ENCODE results near the gene INPP5D. TPM values are rescaled to one million over a fixed set of nuclear protein-coding genes. Genes with fewer than 3 reads are reported as not detected.

INPP5D gene
- total and polyA plus RNA-seq, 3 experiments from 2014 or later = 49.3 to 146 (median 51.0) TPM

DNA sequence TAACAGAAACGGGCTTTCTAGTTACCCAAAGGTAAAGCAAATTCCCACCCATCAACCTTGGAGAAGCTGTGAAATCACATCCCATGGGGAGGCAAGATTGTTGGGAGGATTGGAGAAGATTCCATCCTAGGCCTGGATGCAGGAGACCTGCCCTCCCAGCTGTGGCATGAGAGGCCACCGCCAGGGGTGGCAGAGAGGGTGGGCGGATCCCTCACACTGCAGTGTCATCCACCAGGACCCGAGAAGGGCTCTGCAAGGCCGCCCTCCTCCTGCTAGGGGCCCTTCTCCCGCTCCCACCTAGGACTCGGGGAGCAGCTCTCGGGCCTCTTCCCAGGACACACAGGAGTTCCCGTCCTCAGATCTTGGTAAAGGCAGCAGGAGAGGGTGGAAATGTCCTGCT is 175.8 kb downstream of the INPP5D start:
- no peak for DNase-seq
- Mint-ChIP-seq H3K4me1 (peaks cover 54 to 62% (median 57%) of the 10 kb centered on the region in 3 donors), H3K27me3 (no peaks in the 10 kb centered on the region), H3K36me3 (peaks cover 0 to 4% (median 2%) of the 10 kb centered on the region in 3 donors), H3K9me3 (no peaks in the 10 kb centered on the region), H3K27ac (no peak overlapping the region), H3K4me3 (no peak overlapping the region)
- Histone ChIP-seq H3K4me1 (ENCODE audit: insufficient read depth, low read length) (peaks cover 45% of the 10 kb centered on the region), H3K27ac (ENCODE audit: low read depth, low read length) (no peak overlapping the region), H3K4me3 (ENCODE audit: low read length) (no peak overlapping the region), H3K9me3 (ENCODE audit: low read length) (no peaks in the 10 kb centered on the region), H3K36me3 (ENCODE audit: insufficient read depth, low read length) (no peaks in the 10 kb centered on the region), H3K27me3 (ENCODE audit: insufficient read depth, low read length, poor library complexity, severe bottlenecking) (no peaks in the 10 kb centered on the region)
- ChIA-PET POLR2A (interaction anchor here (1.3 kb wide), 1 partner anchor 11 kb away, joined by 4 read pairs; no protein-coding TSS in a partner anchor), CTCF (interaction anchor here (1.5 kb wide), 1 partner anchor 181 kb away, joined by 3 read pairs; no protein-coding TSS in a partner anchor)

DNA sequence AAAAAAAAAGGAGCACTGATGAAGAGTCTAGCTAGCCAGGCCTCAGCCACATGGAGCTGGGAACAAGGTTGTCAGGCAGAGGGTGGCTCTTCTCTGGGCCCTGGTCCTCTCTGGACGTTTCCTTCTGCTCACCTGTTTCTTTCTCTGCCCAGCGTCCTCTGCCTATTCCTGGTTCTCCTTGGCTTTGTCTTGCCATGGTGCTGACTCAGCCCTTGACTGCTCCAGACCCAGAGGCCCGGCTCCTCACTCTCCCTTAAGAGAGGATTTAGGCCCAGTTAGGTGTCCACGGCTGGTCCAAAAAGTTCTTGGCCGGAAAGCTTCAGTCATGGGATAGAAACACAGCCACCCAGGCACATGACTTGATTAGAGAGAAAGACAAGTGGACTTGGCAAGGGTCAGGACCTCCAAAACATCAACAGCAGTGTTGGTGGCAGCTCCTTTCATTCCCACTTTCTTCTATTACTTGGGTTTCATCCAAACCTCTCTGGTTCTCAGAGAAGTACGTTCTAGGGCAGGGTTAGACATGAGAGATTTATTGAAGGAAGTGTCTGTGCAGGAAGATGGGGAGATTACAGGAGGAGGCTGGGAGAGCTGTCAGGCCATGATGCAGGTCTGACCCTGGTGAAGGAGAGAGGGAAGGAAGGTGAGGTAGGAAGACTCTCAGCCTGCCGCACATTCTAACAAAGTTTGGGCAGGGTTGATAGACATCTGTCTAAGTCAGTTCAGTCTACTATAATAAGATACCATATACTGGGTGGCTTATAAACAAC is 176.9 kb downstream of the INPP5D start:
- H3K36me3 ChIP-seq (ENCODE audit: insufficient read depth, low read length) = no peaks in the 10 kb centered on the region
- no peak overlapping the region for H3K27ac ChIP-seq (ENCODE audit: low read depth, low read length)
- peaks cover 52% of the 10 kb centered on the region for H3K4me1 ChIP-seq (ENCODE audit: insufficient read depth, low read length)
- no peak for DNase-seq
- Mint-ChIP-seq H3K4me1 (peaks cover 60 to 69% (median 65%) of the 10 kb centered on the region in 3 donors), H3K27ac (peak overlapping the region in 5 of 8 donors; percentile 11 to 90 (median 32)), H3K9me3 (no peaks in the 10 kb centered on the region), H3K27me3 (no peaks in the 10 kb centered on the region), H3K36me3 (peaks cover 0 to 4% (median 2%) of the 10 kb centered on the region in 3 donors), H3K4me3 (peak overlapping the region in 3 of 7 donors; percentile 5 to 51 (median 16))
- ChIA-PET CTCF (interaction anchor here (1.5 kb wide), 1 partner anchor 182 kb away, joined by 3 read pairs; no protein-coding TSS in a partner anchor), POLR2A (interaction anchor here (1.3 kb wide), 1 partner anchor 12 kb away, joined by 4 read pairs; no protein-coding TSS in a partner anchor)
- H3K9me3 ChIP-seq (ENCODE audit: low read length) = no peaks in the 10 kb centered on the region
- no peaks in the 10 kb centered on the region for H3K27me3 ChIP-seq (ENCODE audit: insufficient read depth, low read length, poor library complexity, severe bottlenecking)
- H3K4me3 ChIP-seq (ENCODE audit: low read length) = no peak overlapping the region

DNA sequence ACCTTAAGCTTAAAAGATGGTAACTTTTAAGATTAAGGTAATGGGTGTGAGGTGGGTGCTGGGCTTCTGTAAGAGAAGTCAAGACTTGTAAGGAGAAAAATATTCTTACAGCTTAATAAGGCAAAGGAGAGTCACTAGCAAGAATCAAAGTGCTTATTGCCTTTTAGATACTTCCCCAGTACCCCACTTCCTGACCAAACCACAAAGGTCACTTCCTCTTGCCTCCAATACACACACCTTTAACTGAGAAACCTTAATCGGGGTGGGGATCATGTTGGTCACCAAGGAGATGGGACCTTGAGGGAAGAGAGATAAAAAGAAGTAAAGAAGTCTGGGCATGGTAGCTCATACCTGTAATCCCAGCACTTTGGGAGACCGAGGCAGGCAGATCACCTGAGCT is 180.8 kb downstream of the INPP5D start:
- H3K27me3 Mint-ChIP-seq = no peaks in the 10 kb centered on the region
- H3K4me3 Mint-ChIP-seq = peak overlapping the region; percentile 17 to 89 (median 73)
- DNase-seq = peak in 3 of 5 donors; percentile 15 to 53 (median 52)
- peaks cover 55 to 71% (median 63%) of the 10 kb centered on the region in 3 donors for H3K4me1 Mint-ChIP-seq
- H3K4me3 ChIP-seq (ENCODE audit: low read length) = peak overlapping the region; percentile 44
- POLR2A ChIA-PET = interaction anchor here (0.6 to 2.1 kb wide), 2 partner anchors 10 to 27 kb away, joined by 7 to 8 read pairs; no protein-coding TSS in a partner anchor
- H3K36me3 ChIP-seq (ENCODE audit: insufficient read depth, low read length) = no peaks in the 10 kb centered on the region
- H3K9me3 ChIP-seq (ENCODE audit: low read length) = no peaks in the 10 kb centered on the region
- peak overlapping the region; percentile 16 to 98 (median 73) for H3K27ac Mint-ChIP-seq
- H3K9me3 Mint-ChIP-seq = no peaks in the 10 kb centered on the region
- no peak overlapping the region for H3K27ac ChIP-seq (ENCODE audit: low read depth, low read length)
- peaks cover 48% of the 10 kb centered on the region for H3K4me1 ChIP-seq (ENCODE audit: insufficient read depth, low read length)
- CTCF ChIA-PET = interaction anchor here (0.8 to 3.4 kb wide), 7 partner anchors 10 to 187 kb away, joined by 3 to 26 read pairs (median 4); partner anchors contain the start of genes ATG16L1 and INPP5D
- no peaks in the 10 kb centered on the region for H3K27me3 ChIP-seq (ENCODE audit: insufficient read depth, low read length, poor library complexity, severe bottlenecking)
- H3K36me3 Mint-ChIP-seq = peaks cover 0 to 4% (median 2%) of the 10 kb centered on the region in 3 donors

DNA sequence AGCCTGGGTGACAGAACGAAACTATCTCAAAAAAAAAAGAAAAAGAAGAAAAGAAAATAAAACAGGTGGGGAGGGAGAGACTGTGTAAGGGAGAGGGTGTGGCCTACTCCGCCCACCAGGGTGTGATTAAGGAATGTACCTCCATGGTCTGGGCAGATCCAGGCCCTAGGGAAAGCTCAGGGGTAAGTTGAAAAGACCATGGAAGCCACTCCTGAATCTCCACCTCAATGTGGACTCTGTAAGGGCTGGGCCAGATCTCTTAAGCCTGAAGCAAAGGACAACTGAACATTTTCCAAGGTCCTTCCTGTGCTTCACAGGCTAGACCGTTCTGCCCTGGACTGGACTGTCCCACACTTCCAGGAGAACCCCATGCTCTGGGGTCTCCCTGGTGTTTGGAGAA is 181.7 kb downstream of the INPP5D start:
- H3K27me3 Mint-ChIP-seq = no peaks in the 10 kb centered on the region
- H3K27me3 ChIP-seq (ENCODE audit: insufficient read depth, low read length, poor library complexity, severe bottlenecking) = no peaks in the 10 kb centered on the region
- peak overlapping the region in 5 of 7 donors; percentile 32 to 78 (median 34) for H3K4me3 Mint-ChIP-seq
- DNase-seq = no peak
- no peaks in the 10 kb centered on the region for H3K9me3 ChIP-seq (ENCODE audit: low read length)
- H3K9me3 Mint-ChIP-seq = no peaks in the 10 kb centered on the region
- H3K4me1 Mint-ChIP-seq = peaks cover 56 to 69% (median 66%) of the 10 kb centered on the region in 3 donors
- ChIA-PET POLR2A (interaction anchor here (2.1 kb wide), 1 partner anchor 26 kb away, joined by 7 read pairs; no protein-coding TSS in a partner anchor), CTCF (interaction anchor here (2.0 to 3.4 kb wide), 2 partner anchors 9 to 187 kb away, joined by 6 to 26 read pairs; partner anchors contain the start of gene ATG16L1)
- no peak overlapping the region for H3K27ac ChIP-seq (ENCODE audit: low read depth, low read length)
- H3K4me3 ChIP-seq (ENCODE audit: low read length) = no peak overlapping the region
- H3K4me1 ChIP-seq (ENCODE audit: insufficient read depth, low read length) = peaks cover 48% of the 10 kb centered on the region
- H3K36me3 Mint-ChIP-seq = peaks cover 0 to 4% (median 2%) of the 10 kb centered on the region in 3 donors
- peak overlapping the region in 6 of 8 donors; percentile 1 to 74 (median 60) for H3K27ac Mint-ChIP-seq
- no peaks in the 10 kb centered on the region for H3K36me3 ChIP-seq (ENCODE audit: insufficient read depth, low read length)

DNA sequence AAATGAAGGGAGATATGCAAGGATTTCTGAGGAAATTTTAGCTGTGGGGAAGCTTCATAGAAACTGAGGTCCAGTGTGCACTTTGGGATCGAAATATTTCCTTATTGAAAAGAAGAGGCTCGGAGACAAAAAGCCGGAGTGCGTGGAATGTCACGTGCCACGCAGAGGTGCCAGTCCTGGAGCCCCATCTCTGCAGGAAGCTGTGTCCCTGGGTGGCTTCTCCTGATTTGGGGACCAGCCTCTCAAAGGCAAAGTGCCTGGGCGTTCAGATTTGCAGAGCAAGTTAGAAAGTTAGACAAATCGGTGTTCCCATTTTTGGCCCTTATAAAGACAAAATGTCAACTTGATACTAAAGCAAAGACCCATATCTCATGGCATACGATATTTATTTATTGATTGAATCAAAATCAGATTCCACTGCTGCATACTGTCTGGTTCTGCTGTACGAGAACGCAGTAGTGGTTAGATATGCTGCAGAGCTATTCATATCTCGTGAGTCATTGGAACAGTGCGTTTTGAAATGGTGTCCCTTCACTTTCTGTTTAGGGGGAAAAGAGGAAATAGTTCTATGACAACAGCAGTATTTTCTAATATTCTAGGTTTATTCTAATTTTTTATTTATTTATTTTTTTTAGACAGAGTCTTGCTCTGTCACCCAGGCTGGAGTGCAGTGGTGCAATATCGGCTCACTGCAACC is 182.2 kb downstream of the INPP5D start:
- POLR2A ChIA-PET = interaction anchor here (0.6 kb wide), 1 partner anchor 140 kb away, joined by 10 read pairs; no protein-coding TSS in a partner anchor
- peaks cover 50% of the 10 kb centered on the region for H3K4me1 ChIP-seq (ENCODE audit: insufficient read depth, low read length)
- peaks cover 53 to 68% (median 66%) of the 10 kb centered on the region in 3 donors for H3K4me1 Mint-ChIP-seq

DNA sequence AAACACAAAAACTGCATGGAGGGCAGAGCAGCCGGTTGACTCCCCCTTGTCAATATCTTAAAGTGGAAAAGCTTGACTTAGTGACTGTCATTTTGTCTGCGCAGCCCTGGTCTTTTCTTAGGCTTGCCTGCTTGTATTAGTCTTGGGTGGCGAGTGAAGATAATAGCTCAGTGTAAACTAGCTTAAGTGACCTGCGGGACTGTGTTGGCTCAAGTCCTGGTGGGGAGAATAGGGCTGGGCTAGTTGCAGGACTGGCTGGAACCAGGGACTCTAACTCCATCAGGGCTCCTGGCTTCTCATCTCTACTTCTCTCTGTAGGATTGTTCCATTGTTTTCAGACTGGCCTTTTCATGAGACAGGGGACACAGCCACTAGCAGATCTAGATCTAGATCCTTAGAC is 183.2 kb downstream of the INPP5D start:
- H3K9me3 ChIP-seq (ENCODE audit: low read length) = no peaks in the 10 kb centered on the region
- peaks cover 49% of the 10 kb centered on the region for H3K4me1 ChIP-seq (ENCODE audit: insufficient read depth, low read length)
- Mint-ChIP-seq H3K27me3 (no peaks in the 10 kb centered on the region), H3K4me3 (no peak overlapping the region), H3K27ac (peak overlapping the region in 4 of 8 donors; percentile 2 to 76 (median 28)), H3K36me3 (peaks cover 0 to 4% (median 2%) of the 10 kb centered on the region in 3 donors), H3K4me1 (peaks cover 50 to 66% (median 63%) of the 10 kb centered on the region in 3 donors), H3K9me3 (no peaks in the 10 kb centered on the region)
- ChIA-PET POLR2A (no interaction called here), CTCF (interaction anchor here (0.9 to 1.6 kb wide), 2 partner anchors 9 to 15 kb away, joined by 3 read pairs; no protein-coding TSS in a partner anchor)
- H3K27me3 ChIP-seq (ENCODE audit: insufficient read depth, low read length, poor library complexity, severe bottlenecking) = no peaks in the 10 kb centered on the region
- no peak overlapping the region for H3K27ac ChIP-seq (ENCODE audit: low read depth, low read length)
- H3K36me3 ChIP-seq (ENCODE audit: insufficient read depth, low read length) = no peaks in the 10 kb centered on the region
- no peak for DNase-seq
- no peak overlapping the region for H3K4me3 ChIP-seq (ENCODE audit: low read length)

More for the DNA sequence above, 182.2 kb downstream of the INPP5D start:
- no peaks in the 10 kb centered on the region for H3K27me3 Mint-ChIP-seq
- CTCF ChIA-PET = interaction anchor here (0.9 to 3.4 kb wide), 2 partner anchors 8 to 14 kb away, joined by 3 to 26 read pairs; partner anchors contain the start of gene ATG16L1
- no peak for DNase-seq
- Histone ChIP-seq H3K27ac (ENCODE audit: low read depth, low read length) (no peak overlapping the region), H3K4me3 (ENCODE audit: low read length) (no peak overlapping the region), H3K9me3 (ENCODE audit: low read length) (no peaks in the 10 kb centered on the region), H3K36me3 (ENCODE audit: insufficient read depth, low read length) (no peaks in the 10 kb centered on the region), H3K27me3 (ENCODE audit: insufficient read depth, low read length, poor library complexity, severe bottlenecking) (no peaks in the 10 kb centered on the region)
- H3K9me3 Mint-ChIP-seq = no peaks in the 10 kb centered on the region
- peak overlapping the region in 6 of 8 donors; percentile 42 to 74 (median 60) for H3K27ac Mint-ChIP-seq
- peaks cover 0 to 4% (median 2%) of the 10 kb centered on the region in 3 donors for H3K36me3 Mint-ChIP-seq
- peak overlapping the region in 3 of 7 donors; percentile 28 to 53 (median 34) for H3K4me3 Mint-ChIP-seq

DNA sequence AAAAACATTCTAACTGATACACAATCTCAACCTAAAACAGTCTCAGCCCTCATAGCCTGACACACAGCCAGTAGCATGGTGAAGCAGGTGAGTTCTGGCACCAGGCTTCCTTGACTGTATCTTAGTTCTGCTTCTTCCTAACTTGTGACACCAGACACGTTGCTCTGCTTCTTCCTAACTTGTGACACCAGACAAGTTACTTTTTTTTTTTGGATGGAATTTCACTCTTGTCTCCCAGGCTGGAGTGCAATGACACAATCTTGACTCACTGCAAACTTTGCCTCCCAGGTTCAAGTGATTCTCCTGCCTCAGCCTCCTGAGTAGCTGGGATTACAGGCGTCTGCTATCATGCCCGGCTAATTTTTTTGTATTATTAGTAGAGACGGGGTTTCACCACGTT is 184.7 kb downstream of the INPP5D start:
- POLR2A ChIA-PET = no interaction called here
- Histone ChIP-seq H3K4me3 (ENCODE audit: low read length) (no peak overlapping the region), H3K9me3 (ENCODE audit: low read length) (no peaks in the 10 kb centered on the region), H3K4me1 (ENCODE audit: insufficient read depth, low read length) (peaks cover 44% of the 10 kb centered on the region), H3K36me3 (ENCODE audit: insufficient read depth, low read length) (no peaks in the 10 kb centered on the region), H3K27ac (ENCODE audit: low read depth, low read length) (no peak overlapping the region), H3K27me3 (ENCODE audit: insufficient read depth, low read length, poor library complexity, severe bottlenecking) (no peaks in the 10 kb centered on the region)
- DNase-seq = no peak
- CTCF ChIA-PET = interaction anchor here (1.6 kb wide), 1 partner anchor 10 kb away, joined by 3 read pairs; no protein-coding TSS in a partner anchor
- Mint-ChIP-seq H3K27me3 (no peaks in the 10 kb centered on the region), H3K27ac (peak overlapping the region in 6 of 8 donors; percentile 13 to 89 (median 32)), H3K4me1 (peaks cover 45 to 61% (median 58%) of the 10 kb centered on the region in 3 donors), H3K9me3 (no peaks in the 10 kb centered on the region), H3K4me3 (no peak overlapping the region), H3K36me3 (no peaks in the 10 kb centered on the region)
